Heart left ventricle (tissue), 16 donors: ENCODE measurements around the gene COPS6. TPM values are rescaled to one million over a fixed set of nuclear protein-coding genes. Genes with fewer than 3 reads are reported as not detected.

Experiments used
- ATAC-seq, 4 donors: fragments of 200-7000 bp; cut with Tn5 transposase; one replicate each; pipeline ENCODE4 v1.9.1; 2020 to 2022; ENCODE audit warnings: moderate library complexity in 4 of 4, mild to moderate bottlenecking in 3 of 4, moderate number of reproducible peaks in 1 of 4
- DNase-seq, 5 donors: peaks; one replicate each; pipeline ENCODE4 v3.0.0-alpha.2; 2020
- H3K27ac ChIP-seq, 12 donors: fragments of 200-600 bp; sonication (generic) in 4 of 12; one replicate each; pipeline versions ENCODE4 v1.5.0 to v1.8.0; 2016 to 2022; ENCODE audit warnings: mild to moderate bottlenecking in 2 of 12
- H3K27me3 ChIP-seq, 9 donors: fragments of 200-600 bp; sonication (generic) in 2 of 9; one replicate each; pipeline versions ENCODE4 v1.5.1 to v1.8.0; 2016 to 2022; ENCODE audit warnings: mild to moderate bottlenecking in 3 of 9
- H3K36me3 ChIP-seq, 9 donors: fragments of 200-600 bp; sonication (generic) in 2 of 9; one replicate each; pipeline versions ENCODE4 v1.5.0 to v1.8.0; 2018 to 2022; ENCODE audit warnings: mild to moderate bottlenecking in 2 of 9
- H3K4me1 ChIP-seq, 12 donors: fragments of 200-600 bp; sonication (generic) in 4 of 12; one replicate each; pipeline versions ENCODE4 v1.5.0 to v1.8.0; 2016 to 2022; ENCODE audit warnings: mild to moderate bottlenecking in 3 of 12
- H3K4me3 ChIP-seq, 12 donors: fragments of 200-600 bp; sonication (generic) in 4 of 12; one replicate each; pipeline versions ENCODE4 v1.5.0 to v1.8.0; 2017 to 2022; ENCODE audit warnings: mild to moderate bottlenecking in 9 of 12, moderate library complexity in 4 of 12
- H3K9me3 ChIP-seq, 12 donors: fragments of 200-600 bp; sonication (generic) in 4 of 12; one replicate each; pipeline versions ENCODE4 v1.5.0 to v1.8.0; 2016 to 2022; ENCODE audit warnings: mild to moderate bottlenecking in 1 of 12
- POLR2A ChIP-seq, 2 donors: fragments of 450-650 bp; IDR thresholded peaks; one replicate each; pipeline ENCODE4 v1.6.1; 2017; ENCODE audit warnings: antibody characterized with exemption in 2 of 2, mild to moderate bottlenecking in 2 of 2, moderate library complexity in 2 of 2
- WGBS, 4 donors: extraction: QIAGEN DNeasy Blood & Tissue Kit in 2 of 4; methylation state at CpG; one replicate each; pipeline versions ENCODE4 v1.1.5 to v1.1.7; 2013 to 2018; 5-methylcytosine and 5-hydroxymethylcytosine counted together
- intact Hi-C, 10 donors: fragments of 100-400 bp; cut with DNase I; formaldehyde crosslinking; loops; one replicate each; pipeline versions ENCODE4 v1.11.1 to v1.14.2; 2022
- polyA plus RNA-seq, 2 donors: library from polyadenylated mRNA; stranded (reverse); fragments of 200-250 nt; gene quantifications; one replicate each; pipeline ENCODE4 v1.2.3, GENCODE V29; 2013
- total RNA-seq, 9 donors: library from RNA; depleted of rRNA in 2 of 9; stranded (reverse); fragments of >200 nt in 2 of 9; fragmentation: NEBNext Ultra II Directional in 3 of 9; extraction: Animal tissue kit (Norgen Biotek cat#: 25700) in 3 of 9; gene quantifications; one replicate each; pipeline versions ENCODE4 v1.1.0 to v1.2.4, GENCODE V29; 2016 to 2023
- TF ChIP-seq, protein P1 (sequence below), 12 donors: fragments of 200-600 bp; sonication (generic) in 4 of 12; IDR thresholded peaks; one replicate each; pipeline versions ENCODE4 v1.5.0 to v1.8.0; 2018 to 2022; ENCODE audit warnings: antibody characterized with exemption in 12 of 12, mild to moderate bottlenecking in 5 of 12
- donor health status: ischemic (EF 13 %, LVEDD 7.1; RV severe dilation, severe dysfunction).
- donor health status: healthy with polysubstance abuse.
- donor health status: DM: no; HTN: yes; CAD: no.
- donor health status: DM: no; HTN: no; CAD: no.
- donor health status: ischemic (EF 25% LVEDD 6.9; RV normal size, moderate dysfunction).
- donor health status: ischemic (EF 25% LVEDD 5.7; RV mildly dilated, moderate dysfunction).
- donor health status: healthy.
- donor health status: DM: yes; HTN: yes; CAD: no.
- donor health status: ischemic (EF 35%, LVEDD 5.7; RV mildly dilated, moderate dysfunction).
- donor health status: nonischemic (EF 11% LVEDD 7.7; RV severe dilation, severe dysfunction).
- donor health status: DM: yes; HTN: yes; CAD: no.
- donor health status: PGD.
- donor health status: ischemic (EF 29% LVEDD 5.4; RV normal size, mild dysfunction).
- donor health status: nonischemic (EF 23%, LVEDD 6.1; RV moderate dilation, normal function).

Gene COPS6
- total and polyA plus RNA-seq, 11 donors = 53.3 to 130 (median 109) TPM

DNA sequence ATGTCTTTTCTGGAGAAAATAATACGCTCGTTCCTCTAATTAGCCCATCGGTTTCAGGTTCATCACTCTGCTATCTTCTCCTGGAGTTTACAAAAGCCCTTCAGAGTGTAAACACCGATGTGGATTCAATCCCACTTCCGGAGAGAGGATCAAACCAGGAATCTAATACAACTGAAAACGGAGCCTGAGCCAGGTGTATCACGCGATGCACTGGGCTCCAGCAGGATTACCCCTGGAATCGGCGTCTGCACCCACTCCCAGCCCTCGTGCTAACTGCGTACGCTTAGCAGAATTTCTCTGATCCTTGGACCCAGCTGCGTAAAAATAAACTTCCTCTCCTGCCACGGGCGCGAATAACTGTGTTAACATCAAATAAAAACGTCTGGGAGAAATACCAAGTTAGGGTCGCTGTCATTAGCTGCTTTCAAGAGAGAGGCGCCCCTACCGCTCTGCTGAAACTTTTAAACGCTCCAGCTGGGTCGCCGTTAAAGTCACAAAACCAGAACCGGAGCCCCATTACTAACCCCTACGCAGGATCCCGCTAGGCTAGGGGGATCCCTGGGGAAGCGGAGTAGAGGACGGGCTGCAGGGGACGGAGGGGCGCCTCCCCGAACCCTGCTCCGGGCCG is 7.7 kb upstream of the COPS6 start:
- Histone ChIP-seq H3K9me3 (no peaks in the 10 kb centered on the region), H3K4me1 (peaks cover 0 to 42% (median 28%) of the 10 kb centered on the region in 12 donors), H3K36me3 (peaks cover 0 to 40% (median 30%) of the 10 kb centered on the region in 9 donors), H3K27me3 (no peaks in the 10 kb centered on the region), H3K4me3 (peak overlapping the region; percentile 75 to 100 (median 88)), H3K27ac (peak overlapping the region; percentile 77 to 95 (median 86))
- no peak for TF ChIP-seq POLR2A (IDR thresholded peaks at IDR 0.05)
- TF ChIP-seq, protein P1, sequence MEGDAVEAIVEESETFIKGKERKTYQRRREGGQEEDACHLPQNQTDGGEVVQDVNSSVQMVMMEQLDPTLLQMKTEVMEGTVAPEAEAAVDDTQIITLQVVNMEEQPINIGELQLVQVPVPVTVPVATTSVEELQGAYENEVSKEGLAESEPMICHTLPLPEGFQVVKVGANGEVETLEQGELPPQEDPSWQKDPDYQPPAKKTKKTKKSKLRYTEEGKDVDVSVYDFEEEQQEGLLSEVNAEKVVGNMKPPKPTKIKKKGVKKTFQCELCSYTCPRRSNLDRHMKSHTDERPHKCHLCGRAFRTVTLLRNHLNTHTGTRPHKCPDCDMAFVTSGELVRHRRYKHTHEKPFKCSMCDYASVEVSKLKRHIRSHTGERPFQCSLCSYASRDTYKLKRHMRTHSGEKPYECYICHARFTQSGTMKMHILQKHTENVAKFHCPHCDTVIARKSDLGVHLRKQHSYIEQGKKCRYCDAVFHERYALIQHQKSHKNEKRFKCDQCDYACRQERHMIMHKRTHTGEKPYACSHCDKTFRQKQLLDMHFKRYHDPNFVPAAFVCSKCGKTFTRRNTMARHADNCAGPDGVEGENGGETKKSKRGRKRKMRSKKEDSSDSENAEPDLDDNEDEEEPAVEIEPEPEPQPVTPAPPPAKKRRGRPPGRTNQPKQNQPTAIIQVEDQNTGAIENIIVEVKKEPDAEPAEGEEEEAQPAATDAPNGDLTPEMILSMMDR (IDR thresholded peaks at IDR 0.05) = no peak
- WGBS, 4 donors = 1% methylated on average over 20 to 34 of the region's 34 CpGs
- ATAC-seq (no peak), DNase-seq (no peak)
- intact Hi-C loops = loop anchor here in 7 of 10 donors (1.0 to 10.0 kb wide), 10 partner anchors 19 to 166 kb away; partner anchors contain the start of genes TRIM4 (in 5 of the 7), AZGP1 (in 1 of the 7) and ZSCAN21 (in 1 of the 7)

DNA sequence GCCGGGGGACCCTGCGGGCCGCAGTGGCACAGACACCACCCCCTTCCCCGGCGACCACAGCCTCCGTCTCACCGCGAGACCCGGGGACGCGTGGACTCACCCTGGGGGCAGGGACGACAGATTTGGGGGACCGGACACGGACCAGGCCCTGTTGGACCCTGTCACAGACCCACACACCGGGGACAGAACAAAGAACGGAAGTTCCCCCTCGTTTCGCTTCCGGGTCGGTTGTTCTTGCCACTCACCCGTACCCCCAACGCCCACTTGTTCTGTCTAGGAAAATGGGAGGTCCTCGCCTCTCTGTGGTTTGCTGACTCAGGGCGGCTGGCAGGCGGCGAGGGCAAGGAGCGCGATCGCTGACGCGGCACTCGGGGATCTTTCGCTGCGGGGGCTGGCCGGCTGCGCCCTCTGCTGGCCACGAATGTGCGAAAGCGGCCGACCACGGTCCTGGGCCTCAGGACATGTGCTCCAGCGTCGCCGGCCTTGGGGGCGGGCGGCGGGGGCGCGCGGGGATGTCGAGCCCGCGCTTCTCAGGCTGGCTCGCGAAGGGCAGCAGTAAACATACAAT is 7.2 kb upstream of the COPS6 start, which contains the start of gene ZNF3:
ZNF3 (minus strand) TSS at position 189 of the 568 bp plus-strand sequence. CDS start 4,366 bp downstream, outside the sequence.
- Histone ChIP-seq H3K9me3 (no peaks in the 10 kb centered on the region), H3K27me3 (no peaks in the 10 kb centered on the region), H3K4me3 (peak within 1 kb of the TSS; percentile 75 to 100 (median 88)), H3K36me3 (peaks cover 0 to 34% (median 24%) of the 10 kb centered on the region in 9 donors), H3K4me1 (peaks cover 0 to 48% (median 28%) of the 10 kb centered on the region in 12 donors), H3K27ac (peak within 1 kb of the TSS; percentile 77 to 95 (median 86))
- TF ChIP-seq POLR2A (IDR thresholded peaks at IDR 0.05) = peak; percentile 5 to 64
- TF ChIP-seq, protein P1 (IDR thresholded peaks at IDR 0.05) = peak; percentile 91 to 99 (median 96)
- peak; percentile 95 to 98 (median 96) for ATAC-seq
- WGBS, 4 donors = 0 to 1% (median 1%) methylated on average over 35 to 55 of the region's 55 CpGs
- peak; percentile 98 to 99 (median 99) for DNase-seq
- intact Hi-C loops = loop anchor here in 7 of 10 donors (1.0 to 10.0 kb wide), 11 partner anchors 19 to 167 kb away; partner anchors contain the start of genes TRIM4 (in 5 of the 7), AP4M1 (in 1 of the 7), AZGP1 (in 1 of the 7) and MCM7 (in 1 of the 7)

DNA sequence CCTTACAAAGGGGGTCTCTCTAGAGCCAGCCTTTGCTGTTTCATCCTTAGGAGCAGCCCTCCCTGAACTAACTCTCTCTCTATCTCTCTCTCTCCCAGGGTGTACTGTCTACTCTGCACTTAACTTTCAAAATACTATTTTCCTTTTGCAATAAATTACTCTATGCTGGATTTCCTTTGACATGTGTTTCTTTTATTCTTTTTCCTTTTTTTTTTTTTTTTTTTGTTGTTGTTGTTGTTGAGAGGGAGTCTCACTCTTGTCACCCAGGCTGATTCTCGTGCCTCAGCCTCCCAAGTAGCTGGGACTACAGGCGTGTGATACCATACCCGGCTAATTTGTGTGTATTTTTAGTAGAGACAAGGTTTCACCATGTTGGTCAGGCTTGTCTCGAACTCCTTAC is 5.8 kb upstream of the COPS6 start:
- peak overlapping the region in 9 of 12 donors; percentile 77 to 95 (median 80) for H3K27ac ChIP-seq
- peaks cover 0 to 20% (median 14%) of the 10 kb centered on the region in 9 donors for H3K36me3 ChIP-seq
- intact Hi-C loops = loop anchor here in 7 of 10 donors (2.0 to 10.0 kb wide), 6 partner anchors 18 to 168 kb away; partner anchors contain the start of genes TRIM4 (in 4 of the 7), AP4M1 (in 1 of the 7), AZGP1 (in 1 of the 7) and MCM7 (in 1 of the 7)
- TF ChIP-seq, protein P1 (IDR thresholded peaks at IDR 0.05) = no peak
- TF ChIP-seq POLR2A (IDR thresholded peaks at IDR 0.05) = no peak
- H3K9me3 ChIP-seq = no peaks in the 10 kb centered on the region
- peaks cover 0 to 53% (median 28%) of the 10 kb centered on the region in 12 donors for H3K4me1 ChIP-seq
- H3K4me3 ChIP-seq = peak overlapping the region in 3 of 12 donors; percentile 75 to 97 (median 80)
- ATAC-seq = no peak
- H3K27me3 ChIP-seq = no peaks in the 10 kb centered on the region
- WGBS, 4 donors = 47 to 64% (median 59%) methylated on average over 4 of the region's 4 CpGs
- no peak for DNase-seq

DNA sequence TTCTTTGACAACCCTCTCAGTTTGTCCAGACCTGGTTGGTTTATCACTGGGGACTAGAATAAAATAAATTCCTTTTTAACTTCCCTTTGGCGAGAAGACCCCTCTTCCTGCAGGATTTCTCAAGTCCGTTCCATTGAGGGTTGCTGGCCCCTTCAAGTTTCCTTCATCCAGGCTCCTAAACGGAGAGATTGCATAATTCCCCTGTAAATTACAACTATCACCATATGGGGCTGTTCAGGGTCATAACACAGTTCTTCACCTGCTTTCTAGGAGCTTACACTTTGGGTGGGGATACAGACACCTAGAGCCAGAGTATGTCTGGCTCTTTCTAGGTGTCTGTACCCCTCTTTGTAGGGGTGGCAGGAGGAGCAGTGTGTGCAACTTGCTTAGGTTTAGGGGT is 3.3 kb upstream of the COPS6 start:
- Histone ChIP-seq H3K4me3 (no peak overlapping the region), H3K4me1 (peaks cover 0 to 49% (median 25%) of the 10 kb centered on the region in 12 donors), H3K27me3 (no peaks in the 10 kb centered on the region), H3K36me3 (peaks cover 0 to 5% (median 3%) of the 10 kb centered on the region in 9 donors), H3K9me3 (no peaks in the 10 kb centered on the region), H3K27ac (no peak overlapping the region)
- ATAC-seq (no peak), DNase-seq (no peak)
- 58 to 66% (median 64%) methylated on average over 3 of the region's 3 CpGs for WGBS, 4 donors
- TF ChIP-seq POLR2A (IDR thresholded peaks at IDR 0.05) = no peak
- TF ChIP-seq, protein P1 (IDR thresholded peaks at IDR 0.05) = no peak
- intact Hi-C loops = loop anchor here in 4 of 10 donors (5.0 to 10.0 kb wide), 2 partner anchors 42 to 171 kb away; partner anchors contain the start of genes TRIM4 (in 3 of the 4) and MBLAC1 (in 1 of the 4)
